Measurements from ENCODE around the gene LGALS3. TPM values are rescaled to one million over a fixed set of nuclear protein-coding genes. Genes with fewer than 3 reads are reported as not detected.
"Not testable (repeated sequence)": the region's sequence is repeated elsewhere in the genome, so short reads cannot be mapped to it uniquely, and the experiment has no call there.

The LGALS3 gene
- 100 to 1,000 TPM; 115 to 119 TPM for total RNA-seq

DNA sequence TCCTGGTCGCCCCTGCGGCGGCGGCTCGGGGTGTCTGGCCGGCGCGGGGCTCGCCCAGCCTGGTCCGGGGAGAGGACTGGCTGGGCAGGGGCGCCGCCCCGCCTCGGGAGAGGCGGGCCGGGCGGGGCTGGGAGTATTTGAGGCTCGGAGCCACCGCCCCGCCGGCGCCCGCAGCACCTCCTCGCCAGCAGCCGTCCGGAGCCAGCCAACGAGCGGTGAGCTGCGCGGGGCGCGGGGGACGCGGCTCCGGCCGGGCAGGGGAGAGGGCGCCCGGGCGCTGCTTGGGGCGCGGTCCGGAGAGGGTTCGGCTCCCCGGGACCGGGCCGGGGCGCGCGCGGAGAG is at the start of gene LGALS3:
Gene LGALS3 (plus strand): TSS at position 167 of the 342 bp plus-strand sequence. CDS start 8,122 bp downstream, outside the sequence.
- ATAC-seq (ENCODE audit: low read depth) (peak; percentile 59), DNase-seq (peak; percentile 71)
- H3K4me3 Mint-ChIP-seq, result peak within 1 kb of the TSS; percentile 85
- peak within 1 kb of the TSS; percentile 58 for H3K27ac Mint-ChIP-seq
- peaks cover 44% of the 10 kb centered on the region for H3K4me1 Mint-ChIP-seq
- POLR2A ChIA-PET, result interaction anchor here (0.6 to 4.0 kb wide), 10 partner anchors 10 to 63 kb away, joined by 3 to 55 read pairs (median 4); partner anchors contain the start of gene DLGAP5
- H3K36me3 Mint-ChIP-seq, result peaks cover 30% of the 10 kb centered on the region
- H3K9me3 Mint-ChIP-seq, result no peaks in the 10 kb centered on the region
- H3K27me3 Mint-ChIP-seq, result peaks cover 14% of the 10 kb centered on the region

GRCh38 chr14:55079961-55080360 is 49.1 kb upstream of the LGALS3 start:
- H3K4me1 Mint-ChIP-seq; DNase-seq; H3K4me3 Mint-ChIP-seq; ATAC-seq (ENCODE audit: low read depth); H3K36me3 Mint-ChIP-seq; H3K9me3 Mint-ChIP-seq; H3K27ac Mint-ChIP-seq; POLR2A ChIA-PET: not testable (repeated sequence)
- peaks cover 15% of the 10 kb centered on the region for H3K27me3 Mint-ChIP-seq

GRCh38 chr14:55084401-55085059 is 44.5 kb upstream of the LGALS3 start:
- Mint-ChIP-seq H3K4me1 (peaks cover 2% of the 10 kb centered on the region), H3K27ac (no peak overlapping the region), H3K27me3 (peaks cover 19% of the 10 kb centered on the region), H3K36me3 (no peaks in the 10 kb centered on the region), H3K4me3 (no peak overlapping the region), H3K9me3 (no peaks in the 10 kb centered on the region)
- DNase-seq, result no peak
- no peak for ATAC-seq (ENCODE audit: low read depth)
- POLR2A ChIA-PET, result no interaction called here

DNA sequence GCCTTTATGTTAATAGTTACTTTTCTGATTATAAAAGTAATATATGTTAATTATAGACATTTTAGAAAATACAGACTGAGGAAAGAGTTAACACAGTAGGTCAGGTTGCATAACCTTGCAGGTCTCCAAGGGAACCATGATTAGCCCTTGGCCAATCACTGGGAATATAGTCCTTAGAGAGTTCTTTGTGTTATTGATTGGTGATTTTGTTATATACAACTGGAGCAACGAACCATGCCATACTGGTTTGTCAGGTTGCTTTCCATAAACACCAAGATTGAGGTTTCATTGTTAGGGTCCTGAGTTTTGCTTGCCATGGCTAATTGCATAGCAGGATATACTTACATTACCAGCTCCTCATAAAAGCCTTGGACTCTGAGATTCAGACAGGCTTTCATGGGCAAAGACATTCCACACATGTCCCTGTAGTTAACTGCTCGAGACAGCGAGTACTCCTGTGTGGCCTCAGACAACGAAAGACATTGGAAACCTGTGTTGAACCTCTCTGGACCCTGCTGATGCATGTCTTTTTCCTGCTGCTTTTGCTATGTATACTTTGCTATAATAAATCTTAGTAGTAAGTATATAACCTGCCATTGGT is 43.9 kb upstream of the LGALS3 start:
- H3K9me3 Mint-ChIP-seq, result no peaks in the 10 kb centered on the region
- no peak overlapping the region for H3K27ac Mint-ChIP-seq
- peaks cover 19% of the 10 kb centered on the region for H3K27me3 Mint-ChIP-seq
- peaks cover 5% of the 10 kb centered on the region for H3K4me1 Mint-ChIP-seq
- POLR2A ChIA-PET, result no interaction called here
- H3K4me3 Mint-ChIP-seq, result no peak overlapping the region
- H3K36me3 Mint-ChIP-seq, result no peaks in the 10 kb centered on the region
- no peak for ATAC-seq (ENCODE audit: low read depth)
- DNase-seq, result no peak

- no peak overlapping the region for H3K4me3 Mint-ChIP-seq
- no peaks in the 10 kb centered on the region for H3K9me3 Mint-ChIP-seq
- peaks cover 15% of the 10 kb centered on the region for H3K4me1 Mint-ChIP-seq
- POLR2A ChIA-PET, result interaction anchor here (1.3 kb wide), 1 partner anchor 50 kb away, joined by 3 read pairs; no protein-coding TSS in a partner anchor
- no peak overlapping the region for H3K27ac Mint-ChIP-seq
- DNase-seq, result no peak
- H3K27me3 Mint-ChIP-seq, result peaks cover 14% of the 10 kb centered on the region
- no peaks in the 10 kb centered on the region for H3K36me3 Mint-ChIP-seq
- no peak for ATAC-seq (ENCODE audit: low read depth)
Observed at GRCh38 chr14:55086938-55087337, 42.1 kb upstream of the LGALS3 start.

GRCh38 chr14:55088356-55088755 is 40.7 kb upstream of the LGALS3 start:
- no peak for ATAC-seq (ENCODE audit: low read depth)
- Mint-ChIP-seq H3K27me3 (peaks cover 11% of the 10 kb centered on the region), H3K36me3 (no peaks in the 10 kb centered on the region), H3K27ac (no peak overlapping the region), H3K9me3 (no peaks in the 10 kb centered on the region), H3K4me1 (peaks cover 27% of the 10 kb centered on the region), H3K4me3 (no peak overlapping the region)
- POLR2A ChIA-PET, result interaction anchor here (1.3 kb wide), 1 partner anchor 48 kb away, joined by 3 read pairs; no protein-coding TSS in a partner anchor
- DNase-seq, result no peak

- ATAC-seq (ENCODE audit: low read depth), result no peak
- no peak overlapping the region for H3K27ac Mint-ChIP-seq
- POLR2A ChIA-PET, result interaction anchor here (0.8 to 1.3 kb wide), 4 partner anchors 11 to 69 kb away, joined by 3 to 4 read pairs (median 4); partner anchors contain the start of genes LGALS3, SOCS4 and WDHD1
- no peaks in the 10 kb centered on the region for H3K36me3 Mint-ChIP-seq
- no peak overlapping the region for H3K4me3 Mint-ChIP-seq
- DNase-seq, result no peak
- peaks cover 32% of the 10 kb centered on the region for H3K4me1 Mint-ChIP-seq
- peaks cover 6% of the 10 kb centered on the region for H3K27me3 Mint-ChIP-seq
- no peaks in the 10 kb centered on the region for H3K9me3 Mint-ChIP-seq
Observed at GRCh38 chr14:55092341-55092740, 36.7 kb upstream of the LGALS3 start.

- DNase-seq, result no peak
- no peak for ATAC-seq (ENCODE audit: low read depth)
- H3K27me3 Mint-ChIP-seq, result peaks cover 2% of the 10 kb centered on the region
- H3K4me3 Mint-ChIP-seq, result no peak overlapping the region
- H3K27ac Mint-ChIP-seq, result no peak overlapping the region
- POLR2A ChIA-PET, result interaction anchor here (0.8 to 0.9 kb wide), 3 partner anchors 8 to 97 kb away, joined by 3 read pairs; no protein-coding TSS in a partner anchor
- H3K36me3 Mint-ChIP-seq, result no peaks in the 10 kb centered on the region
- H3K9me3 Mint-ChIP-seq, result no peaks in the 10 kb centered on the region
- peaks cover 45% of the 10 kb centered on the region for H3K4me1 Mint-ChIP-seq
Observed at GRCh38 chr14:55094292-55095157, 34.5 kb upstream of the LGALS3 start.

DNA sequence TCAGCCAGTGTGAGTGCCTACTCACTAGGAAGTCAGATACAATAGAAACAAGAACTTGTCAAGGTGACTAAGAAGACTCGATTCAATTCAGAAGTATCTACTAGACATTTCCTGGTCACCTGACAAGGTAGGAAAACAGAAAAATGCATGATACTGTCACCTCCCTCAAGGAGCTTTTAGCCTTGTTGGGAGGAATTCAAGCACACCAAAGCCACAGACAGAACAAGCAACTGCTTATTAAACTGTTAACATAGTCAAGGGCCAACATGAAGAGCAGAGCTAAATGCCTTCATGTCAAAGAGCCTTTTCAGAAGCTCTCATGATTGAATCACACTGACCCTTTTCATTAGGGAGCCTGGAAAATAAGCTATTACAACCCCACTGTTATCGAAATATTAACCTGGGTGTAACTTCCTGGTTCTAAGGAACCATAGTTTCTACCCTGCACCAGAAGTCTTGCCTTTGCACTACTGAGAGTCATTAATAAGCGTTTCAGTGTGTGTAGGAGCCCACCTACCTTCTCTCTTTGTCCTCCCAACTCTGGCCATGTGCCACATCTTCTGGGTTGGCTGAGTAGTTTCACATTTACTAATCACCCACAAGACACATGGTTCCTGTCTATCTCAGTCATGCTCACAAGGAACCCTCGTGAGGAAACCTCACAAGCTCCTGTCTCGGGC is 31.0 kb upstream of the LGALS3 start:
- peak overlapping the region; percentile 89 for H3K27ac Mint-ChIP-seq
- H3K4me1 Mint-ChIP-seq, result peaks cover 48% of the 10 kb centered on the region
- ATAC-seq (ENCODE audit: low read depth) (peak; percentile 61), DNase-seq (peak; percentile 46)
- no peaks in the 10 kb centered on the region for H3K27me3 Mint-ChIP-seq
- POLR2A ChIA-PET, result interaction anchor here (0.6 to 2.5 kb wide), 7 partner anchors 10 to 71 kb away, joined by 3 to 12 read pairs (median 5); partner anchors contain the start of genes LGALS3, MAPK1IP1L, SOCS4 and WDHD1
- peak overlapping the region; percentile 67 for H3K4me3 Mint-ChIP-seq
- H3K9me3 Mint-ChIP-seq, result no peaks in the 10 kb centered on the region
- H3K36me3 Mint-ChIP-seq, result peaks cover 1% of the 10 kb centered on the region

DNA sequence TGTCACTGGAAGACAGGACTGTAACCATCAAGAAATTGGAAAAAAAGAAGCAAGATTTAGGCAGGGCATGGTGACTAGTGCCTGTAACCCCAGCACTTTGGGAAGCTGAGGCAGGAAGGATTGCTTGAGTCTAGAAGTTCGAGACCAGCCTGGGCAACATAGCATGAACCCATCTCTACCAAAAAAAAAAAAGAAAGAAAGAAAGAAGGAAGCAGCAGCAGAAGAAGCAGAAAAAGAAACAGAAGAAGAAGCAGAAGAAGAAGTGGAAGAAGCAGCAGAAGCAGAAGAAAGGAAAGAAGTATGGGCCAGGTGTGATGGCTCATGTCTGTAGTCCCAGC is 30.5 kb upstream of the LGALS3 start:
- H3K36me3 Mint-ChIP-seq, result peaks cover 1% of the 10 kb centered on the region
- H3K9me3 Mint-ChIP-seq, result no peaks in the 10 kb centered on the region
- H3K27ac Mint-ChIP-seq, result peak overlapping the region; percentile 89
- H3K4me3 Mint-ChIP-seq, result peak overlapping the region; percentile 67
- peaks cover 52% of the 10 kb centered on the region for H3K4me1 Mint-ChIP-seq
- POLR2A ChIA-PET, result interaction anchor here (0.6 to 2.5 kb wide), 7 partner anchors 10 to 72 kb away, joined by 3 to 12 read pairs (median 5); partner anchors contain the start of genes LGALS3, MAPK1IP1L, SOCS4 and WDHD1
- no peak for ATAC-seq (ENCODE audit: low read depth)
- DNase-seq, result no peak
- H3K27me3 Mint-ChIP-seq, result no peaks in the 10 kb centered on the region

DNA sequence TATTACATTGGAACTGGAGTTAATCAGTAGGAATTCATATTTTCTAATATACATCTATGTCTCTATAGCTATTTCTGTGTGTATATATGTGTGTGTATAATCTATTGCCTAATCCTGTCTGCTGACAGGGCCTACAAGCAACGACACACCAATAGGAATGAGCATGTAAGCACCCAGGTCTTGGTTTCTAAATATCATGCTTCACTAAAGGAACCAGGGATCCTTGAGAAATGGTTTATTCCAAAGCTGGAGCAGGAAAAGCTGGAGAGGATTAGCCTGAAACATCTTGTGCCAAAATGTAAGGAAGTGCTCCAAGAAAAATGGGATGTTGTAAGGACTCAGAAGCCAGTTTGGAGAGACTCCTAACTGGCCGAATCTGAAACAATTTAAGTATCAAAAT is 29.3 kb upstream of the LGALS3 start:
- H3K4me3 Mint-ChIP-seq, result no peak overlapping the region
- no peak overlapping the region for H3K27ac Mint-ChIP-seq
- ATAC-seq (ENCODE audit: low read depth) (no peak), DNase-seq (no peak)
- POLR2A ChIA-PET, result interaction anchor here (1.2 to 2.3 kb wide), 3 partner anchors 30 to 73 kb away, joined by 3 to 5 read pairs (median 5); partner anchors contain the start of genes LGALS3, SOCS4 and WDHD1
- peaks cover 9% of the 10 kb centered on the region for H3K9me3 Mint-ChIP-seq
- peaks cover 60% of the 10 kb centered on the region for H3K4me1 Mint-ChIP-seq
- peaks cover 11% of the 10 kb centered on the region for H3K36me3 Mint-ChIP-seq
- H3K27me3 Mint-ChIP-seq, result no peaks in the 10 kb centered on the region

DNA sequence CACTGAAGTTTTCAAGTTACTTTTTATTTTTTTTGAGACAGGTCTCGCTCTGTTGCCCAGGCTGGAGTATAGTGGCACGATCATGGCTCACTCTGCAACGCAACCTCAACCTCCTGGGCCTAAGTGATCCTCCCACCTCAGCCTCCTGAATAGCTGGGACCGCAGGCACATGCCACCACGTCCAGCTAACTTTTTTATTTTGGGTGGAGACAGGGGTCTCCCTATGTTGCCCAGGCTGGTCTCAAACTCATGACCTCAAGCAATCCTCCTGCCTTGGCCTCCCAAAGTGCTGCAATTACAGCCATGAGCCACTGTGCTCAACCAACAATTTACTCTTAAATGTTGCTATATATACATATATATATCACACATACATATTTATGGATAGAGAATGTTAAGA is 27.4 kb upstream of the LGALS3 start:
- H3K27me3 Mint-ChIP-seq, result no peaks in the 10 kb centered on the region
- no peak for ATAC-seq (ENCODE audit: low read depth)
- POLR2A ChIA-PET, result interaction anchor here (2.0 to 4.0 kb wide), 3 partner anchors 17 to 29 kb away, joined by 9 to 55 read pairs (median 17); partner anchors contain the start of gene LGALS3
- peak overlapping the region; percentile 18 for H3K4me3 Mint-ChIP-seq
- no peak for DNase-seq
- H3K4me1 Mint-ChIP-seq, result peaks cover 63% of the 10 kb centered on the region
- peaks cover 12% of the 10 kb centered on the region for H3K9me3 Mint-ChIP-seq
- peak overlapping the region; percentile 99 for H3K27ac Mint-ChIP-seq
- peaks cover 16% of the 10 kb centered on the region for H3K36me3 Mint-ChIP-seq

Data from activated naive CD8-positive, alpha-beta T cell treated with anti-CD3 and anti-CD28 coated beads, Interleukin-2, amount 10 ng/mL, durations not matched to agents 7 days and 5 days (primary cell).